ELR (cell line): ENCODE results near the gene EFS.
A peak's percentile ranks its signal among the peaks of the same experiment; 100 is the strongest.
"Not testable (repeated sequence)": the region's sequence is repeated elsewhere in the genome, so short reads cannot be mapped to it uniquely, and the experiment has no call there.

ENCODE experiments used
- DNase-seq: peaks from one replicate; pipeline ENCODE4 v3.0.0-alpha.2; 2015; ENCODE audit warnings: low read depth

The EFS gene

GRCh38 chr14:23325746-23326145 lies 39.2 kb downstream of the EFS start:
- not testable (repeated sequence) for DNase-seq

DNA sequence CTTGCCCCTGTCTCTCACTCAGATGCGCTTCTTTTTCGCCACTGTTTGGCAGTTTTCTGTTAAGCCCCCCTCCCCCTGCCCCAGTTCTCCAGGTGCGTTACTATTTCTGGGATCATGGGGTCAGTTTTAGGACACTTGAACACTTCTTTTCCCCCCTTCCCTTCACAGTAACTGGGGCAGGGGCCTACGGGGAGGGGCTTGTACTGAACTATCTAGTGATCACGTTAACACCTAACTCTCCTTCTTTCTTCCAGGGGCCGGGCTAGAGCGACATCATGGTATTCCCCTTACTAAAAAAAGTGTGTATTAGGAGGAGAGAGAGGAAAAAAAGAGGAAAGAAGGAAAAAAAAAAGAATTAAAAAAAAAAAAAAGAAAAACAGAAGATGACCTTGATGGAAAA lies 40.0 kb downstream of the EFS start:
- DNase-seq: no peak

DNA sequence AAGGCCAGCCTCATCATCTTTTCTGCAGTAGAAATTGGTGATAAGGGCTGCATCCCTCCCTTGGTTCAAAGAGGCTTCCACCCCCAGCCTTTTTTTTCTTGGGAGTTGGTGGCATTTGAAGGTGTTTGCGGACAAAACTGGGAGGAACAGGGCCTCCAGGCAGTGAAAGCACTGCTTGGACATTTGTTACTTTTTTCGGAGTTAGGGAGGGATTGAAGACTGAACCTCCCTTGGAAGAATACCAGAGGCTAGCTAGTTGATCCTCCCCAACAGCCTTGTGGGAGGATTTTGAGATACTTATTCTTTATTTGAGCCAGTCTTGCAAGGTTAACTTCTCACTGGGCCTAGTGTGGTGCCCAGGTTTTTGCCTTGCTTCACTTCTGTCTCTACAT lies 40.5 kb downstream of the EFS start:
- no peak for DNase-seq

- DNase-seq: no peak
Observed at GRCh38 chr14:23323838-23324454, 41.0 kb downstream of the EFS start.

GRCh38 chr14:23322568-23323517 lies 42.1 kb downstream of the EFS start:
- no peak for DNase-seq

DNA sequence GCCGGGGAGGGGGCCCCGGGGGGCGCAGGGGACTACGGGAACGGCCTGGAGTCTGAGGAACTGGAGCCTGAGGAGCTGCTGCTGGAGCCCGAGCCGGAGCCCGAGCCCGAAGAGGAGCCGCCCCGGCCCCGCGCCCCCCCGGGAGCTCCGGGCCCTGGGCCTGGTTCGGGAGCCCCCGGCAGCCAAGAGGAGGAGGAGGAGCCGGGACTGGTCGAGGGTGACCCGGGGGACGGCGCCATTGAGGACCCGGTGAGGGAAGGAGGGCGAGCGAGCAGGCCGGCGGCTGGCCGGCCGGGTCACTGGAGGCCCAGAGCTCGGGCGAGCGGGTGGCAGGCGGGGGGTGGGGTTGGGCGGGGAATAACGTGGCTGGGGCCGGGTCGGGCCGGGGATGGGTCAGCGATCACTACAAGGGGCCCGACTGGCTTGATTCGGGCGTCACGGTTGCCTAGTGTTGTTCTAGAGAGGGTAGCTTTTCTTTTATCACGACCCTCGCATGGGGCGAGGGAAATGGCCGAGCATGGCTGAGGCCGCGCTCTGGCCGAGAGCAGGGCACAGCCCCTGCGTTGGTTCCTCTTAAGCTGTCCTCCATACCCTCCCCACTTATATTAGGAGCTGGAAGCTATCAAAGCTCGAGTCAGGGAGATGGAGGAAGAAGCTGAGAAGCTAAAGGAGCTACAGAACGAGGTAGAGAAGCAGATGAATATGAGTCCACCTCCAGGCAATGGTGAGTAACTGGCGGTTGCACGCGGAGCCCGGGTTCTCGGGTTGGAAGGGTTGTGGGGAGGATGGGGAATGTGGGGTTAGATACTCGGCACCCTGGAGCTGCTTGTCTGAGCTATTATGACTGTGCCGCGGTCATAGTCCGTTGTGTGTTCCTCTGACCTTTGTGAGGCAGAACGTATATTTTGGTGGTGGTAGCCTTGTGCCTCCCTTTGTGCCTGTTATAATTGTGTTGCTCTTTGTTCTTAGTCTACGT lies 43.1 kb downstream of the EFS start:
- DNase-seq: peak; percentile 82

- DNase-seq: peak; percentile 100
Observed at GRCh38 chr14:23320584-23321571, 44.1 kb downstream of the EFS start, which contains the start of gene PABPN1. PABPN1 (plus strand) TSS chr14:23321457; CDS start chr14:23321470, 13 bp downstream.

DNA sequence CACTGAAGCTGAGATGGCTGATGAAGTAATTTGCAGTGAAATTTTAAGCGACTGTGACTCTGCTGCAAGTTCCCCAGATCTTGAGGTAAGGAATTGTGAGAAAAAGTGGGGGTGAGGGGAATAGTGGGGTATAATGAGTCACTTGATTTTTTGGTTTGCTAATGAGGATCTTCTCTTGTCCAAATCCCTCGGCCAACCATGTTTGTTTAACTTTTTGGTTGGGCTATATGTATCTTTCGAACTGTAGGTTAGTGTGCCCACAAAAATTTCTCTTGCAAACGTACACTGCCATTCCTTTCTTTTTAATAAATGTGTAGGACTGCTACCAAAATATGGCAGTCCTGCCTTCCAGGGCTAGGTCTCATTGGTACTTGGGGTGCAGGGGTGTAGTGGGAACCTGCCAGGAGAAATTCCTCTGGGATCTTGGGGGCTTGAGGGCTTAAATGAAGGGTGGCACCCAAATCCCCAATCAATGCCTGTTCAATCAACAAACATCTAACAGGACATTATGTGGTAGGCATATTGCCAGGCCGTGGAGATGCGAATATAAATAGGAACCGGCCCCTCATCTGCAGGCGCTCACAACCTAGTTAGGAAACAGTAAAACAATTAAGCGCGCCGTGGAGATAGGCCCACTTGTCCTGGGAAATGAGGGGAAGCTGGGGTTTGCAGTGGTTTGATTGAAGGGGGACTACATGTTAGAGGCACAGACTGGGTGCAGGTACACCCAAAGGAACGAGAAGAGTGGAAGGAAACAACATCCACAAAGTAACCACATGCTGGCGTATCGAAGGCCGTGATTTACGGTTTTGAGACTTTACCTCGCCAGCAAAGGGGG lies 45.0 kb downstream of the EFS start:
- DNase-seq: no peak

DNA sequence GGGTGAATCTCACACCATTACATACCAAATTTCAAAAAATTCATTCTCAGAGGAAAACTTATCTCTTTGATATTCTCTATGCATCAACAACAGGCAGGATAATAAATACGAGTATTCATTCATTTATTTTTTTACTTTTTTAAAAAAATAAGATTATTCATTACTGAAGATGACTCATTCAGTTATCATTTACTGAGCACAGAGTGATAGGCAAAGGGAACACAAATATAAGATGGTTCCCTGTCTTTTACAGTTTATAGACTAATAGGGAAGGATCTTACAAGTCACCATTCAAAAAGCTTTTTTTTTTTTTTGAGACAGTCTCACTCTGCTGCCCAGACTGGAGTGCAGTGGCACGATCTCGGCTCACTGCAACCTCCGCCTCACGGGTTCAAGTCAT lies 48.7 kb downstream of the EFS start:
- no peak for DNase-seq

DNA sequence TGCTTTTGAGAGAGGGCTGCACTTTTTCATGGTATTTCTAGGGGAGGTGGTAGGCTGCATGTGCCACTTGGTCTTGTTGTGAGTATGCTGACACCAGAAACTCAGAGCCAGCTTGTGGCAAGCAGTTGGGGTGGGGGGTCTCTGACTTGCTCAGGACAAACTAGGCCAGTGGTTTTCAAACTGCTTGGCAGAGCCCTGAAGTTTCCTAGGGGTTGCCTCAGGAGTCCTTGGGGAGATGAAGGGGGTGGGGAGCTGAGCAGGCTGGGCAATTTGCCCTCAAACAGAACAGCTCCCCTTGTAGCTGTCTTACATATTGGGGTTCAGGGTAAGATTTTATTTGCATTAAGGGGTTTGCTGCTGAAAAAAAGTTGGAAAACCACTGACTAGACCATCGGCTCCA lies 54.4 kb downstream of the EFS start:
- no peak for DNase-seq

GRCh38 chr14:23308721-23309445 lies 56.1 kb downstream of the EFS start:
- DNase-seq: no peak

- DNase-seq: peak; percentile 47
Observed at GRCh38 chr14:23307687-23308644, 57.0 kb downstream of the EFS start.

GRCh38 chr14:23307146-23307530 lies 57.8 kb downstream of the EFS start:
- DNase-seq: no peak

GRCh38 chr14:23306412-23307145 lies 58.4 kb downstream of the EFS start, which contains the start of gene BCL2L2:
BCL2L2 (plus strand) TSS chr14:23306833; CDS start chr14:23307768, 935 bp downstream.
- DNase-seq: peak; percentile 91
